ENCODE measurements around the gene UAP1L1. TPM values are rescaled to one million over a fixed set of nuclear protein-coding genes. Genes with fewer than 3 reads are reported as not detected.

The UAP1L1 gene
- total and polyA plus RNA-seq, 9 of the 15 experiments (the other 6 are each of a cell fraction or from before 2014, with no cell fraction given), result 0.20 to 8.6 (median 3.7) TPM

GRCh38 chr9:137114613-137115393 lies 37.5 kb downstream of the UAP1L1 start, which contains the start of gene DPP7 (continued):
- TF ChIP-seq ARID4B (CRISPR knock-in tag; IDR thresholded peaks at IDR 0.05) (peak; percentile 81), TRIM28 (IDR thresholded peaks at IDR 0.05) (no peak), DPF2 (IDR thresholded peaks at IDR 0.05) (no peak), ZNF280A (IDR thresholded peaks at IDR 0.05; ENCODE audit: low read depth, partially characterized antibody) (no peak), YY1 (IDR thresholded peaks at IDR 0.05; ENCODE audit: borderline replicate concordance in 1 of 3, control insufficient read depth in 1 of 3, extremely low read depth in 1 of 3, insufficient read depth in 3 of 3, insufficient read length in 1 of 3, insufficient replicate concordance in 2 of 3, low read depth in 1 of 3, low read length in 2 of 3) (peak in 2 of 3 experiments; percentile 52 to 60), ZNF507 (tag; conservative IDR thresholded peaks at IDR 0.05) (no peak), MCM5 (IDR thresholded peaks at IDR 0.05; ENCODE audit: low read depth) (no peak), TSC22D4 (tag; IDR thresholded peaks at IDR 0.05) (no peak), MYBL2 (IDR thresholded peaks at IDR 0.05; ENCODE audit: low read depth) (no peak), MYBL2 (CRISPR knock-in tag; IDR thresholded peaks at IDR 0.05; ENCODE audit: borderline replicate concordance) (no peak), POLR2A (conservative IDR thresholded peaks at IDR 0.05) (peak; percentile 54), SIX5 (IDR thresholded peaks at IDR 0.05; ENCODE audit: borderline replicate concordance in 1 of 2, insufficient read depth in 1 of 2, low read depth in 1 of 2, low read length in 2 of 2) (no peak), SAFB (IDR thresholded peaks at IDR 0.05; ENCODE audit: borderline replicate concordance, low read depth, low read length) (peak; percentile 85), SAFB2 (IDR thresholded peaks at IDR 0.05; ENCODE audit: borderline replicate concordance, low read depth, low read length, severe bottlenecking) (no peak), RUNX1 (IDR thresholded peaks at IDR 0.05; ENCODE audit: low read depth) (no peak), GABPA (tag; conservative IDR thresholded peaks at IDR 0.05; ENCODE audit: low read depth) (peak; percentile 26; the same call in 1 of the 2 replicates), CREM (IDR thresholded peaks at IDR 0.05; ENCODE audit: low read depth) (peak; percentile 66), HNRNPH1 (optimal IDR thresholded peaks at IDR 0.05; ENCODE audit: low read depth, low read length) (no peak), RBBP5 (IDR thresholded peaks at IDR 0.05; ENCODE audit: borderline replicate concordance, insufficient read depth, low read length, poor library complexity, severe bottlenecking) (peak; percentile 55), ZSCAN32 (CRISPR knock-in tag; IDR thresholded peaks at IDR 0.05) (no peak), GTF2F1 (IDR thresholded peaks at IDR 0.05; ENCODE audit: low read depth, low read length) (no peak)

Measured in K562 (cell line).